Keratinocyte (primary cell): ENCODE measurements around the gene EGFLAM. TPM values are rescaled to one million over a fixed set of nuclear protein-coding genes. Genes with fewer than 3 reads are reported as not detected.

Experiments
- DNase-seq: peaks from one replicate; pipeline ENCODE4 v3.0.0-alpha.2; 2011; ENCODE audit warnings: low read depth, missing footprints, low spot score
- FAIRE-seq: peaks from 2 replicates; lab custom pipeline; 2011; peaks lifted over from hg19 to GRCh38; lab: Jason Lieb, UNC
- H2AFZ ChIP-seq: 2 replicates; pipeline ENCODE4 v1.6.0; 2012; ENCODE audit warnings: low read length, control low read depth, inconsistent platforms; ENCODE audit not compliant: control insufficient read depth
- H3K27ac ChIP-seq: 2 replicates; pipeline ENCODE4 v1.5.1; 2011; ENCODE audit warnings: low read length; ENCODE audit not compliant: control insufficient read depth, insufficient read depth
- H3K27me3 ChIP-seq: 3 replicates; pipeline ENCODE4 v1.6.0; 2011; ENCODE audit warnings: low read length; ENCODE audit not compliant: control insufficient read depth, insufficient read depth; ENCODE audit errors: extremely low read depth
- H3K36me3 ChIP-seq, 2 experiments: 2 replicates in 1 of 2; 3 replicates in 1 of 2; pipeline ENCODE4 v1.5.1; 2011; ENCODE audit warnings: low read length in 2 of 2, mild to moderate bottlenecking in 1 of 2; ENCODE audit not compliant: control insufficient read depth in 2 of 2, insufficient read depth in 2 of 2; ENCODE audit errors: extremely low read depth in 1 of 2
- H3K4me1 ChIP-seq: 3 replicates; pipeline ENCODE4 v1.5.1; 2011; ENCODE audit warnings: low read length; ENCODE audit not compliant: control insufficient read depth, insufficient read depth; ENCODE audit errors: extremely low read depth
- H3K4me2 ChIP-seq: 3 replicates; pipeline ENCODE4 v1.6.0; 2011; ENCODE audit warnings: low read depth, low read length; ENCODE audit not compliant: control insufficient read depth, insufficient read depth; ENCODE audit errors: extremely low read depth
- H3K4me3 ChIP-seq, 3 experiments: fragments of 200-600 bp in 1 of 3; sonication (generic) in 1 of 3; 2 replicates in 2 of 3; 3 replicates in 1 of 3; pipeline ENCODE4 v1.5.1; 2011 to 2016; ENCODE audit warnings: low read length in 3 of 3, mild to moderate bottlenecking in 3 of 3, control low read depth in 2 of 3, inconsistent platforms in 1 of 3, low read depth in 1 of 3, mixed read lengths in 1 of 3, mixed run types in 1 of 3, moderate library complexity in 1 of 3; ENCODE audit not compliant: control insufficient read depth in 2 of 3, insufficient read depth in 2 of 3; ENCODE audit errors: extremely low read depth in 1 of 3
- H3K79me2 ChIP-seq: 2 replicates; pipeline ENCODE4 v1.6.0; 2012; ENCODE audit warnings: low read length; ENCODE audit not compliant: control insufficient read depth, insufficient read depth
- H3K9ac ChIP-seq: 3 replicates; pipeline ENCODE4 v1.6.0; 2011; ENCODE audit warnings: low read length; ENCODE audit not compliant: control insufficient read depth, insufficient read depth; ENCODE audit errors: extremely low read depth
- H3K9me1 ChIP-seq: 3 replicates; pipeline ENCODE4 v1.6.0; 2011; ENCODE audit warnings: low read length; ENCODE audit not compliant: control insufficient read depth, insufficient read depth; ENCODE audit errors: extremely low read depth
- H3K9me3 ChIP-seq: 2 replicates; pipeline ENCODE4 v1.5.1; 2012; ENCODE audit warnings: low read depth, low read length; ENCODE audit not compliant: control insufficient read depth
- H4K20me1 ChIP-seq: 3 replicates; pipeline ENCODE4 v1.6.0; 2011; ENCODE audit warnings: low read length; ENCODE audit not compliant: control insufficient read depth, insufficient read depth; ENCODE audit errors: extremely low read depth
- CTCF ChIP-seq, 3 experiments: IDR thresholded peaks in 1 of 3; conservative IDR thresholded peaks in 1 of 3; optimal IDR thresholded peaks in 1 of 3; 2 replicates in 2 of 3; 3 replicates in 1 of 3; pipeline versions ENCODE3 to v1.5.1; 2011; ENCODE audit warnings: low read length in 3 of 3, mild to moderate bottlenecking in 3 of 3, moderate library complexity in 2 of 3, control low read depth in 1 of 3, inconsistent platforms in 1 of 3; ENCODE audit not compliant: insufficient read depth in 2 of 3; ENCODE audit errors: extremely low read depth in 1 of 3
- EZH2 ChIP-seq: IDR thresholded peaks from one replicate; pipeline ENCODE4 v1.6.1; 2012; ENCODE audit warnings: inconsistent platforms, mild to moderate bottlenecking, low read length, moderate library complexity
- dilution Hi-C: fragments of 300-500 bp; cut with MboI; formaldehyde crosslinking; loops from one replicate; pipeline ENCODE4 v1.7.0; 2020; ENCODE audit warnings: low sequenced_read_pairs; ENCODE audit not compliant: extremely low pct_ligation_motif_present
- polyA plus RNA-seq, 5 experiments: library from polyadenylated mRNA; depleted of rRNA in 3 of 5; stranded (reverse) in 3 of 5; stranded (forward) in 1 of 5; unstranded in 1 of 5; fragments of >200 nt; gene quantifications; 1 replicate in 1 of 5; 2 replicates in 3 of 5; 3 replicates in 1 of 5; pipeline versions ENCODE4 v1.2.1 to v1.2.3, GENCODE V29; 2011 to 2012; ENCODE audit warnings: missing spikeins in 2 of 5, low read depth in 1 of 5, low replicate concordance in 1 of 5

EGFLAM gene
- polyA plus RNA-seq, 1 donor (not counting 4 experiments of a cell fraction or from before 2014, with no cell fraction given): not detected

GRCh38 chr5:38228914-38229313 lies 29.4 kb upstream of the EGFLAM start:
- Histone ChIP-seq H3K36me3 (no peaks in the 10 kb centered on the region), H3K27me3 (peaks cover 3% of the 10 kb centered on the region), H3K27ac (no peak overlapping the region), H3K4me1 (no peaks in the 10 kb centered on the region), H4K20me1 (no peaks in the 10 kb centered on the region), H3K4me3 (no peak overlapping the region), H3K9ac (no peak overlapping the region), H3K9me3 (no peaks in the 10 kb centered on the region), H3K79me2 (no peaks in the 10 kb centered on the region), H3K9me1 (no peaks in the 10 kb centered on the region), H2AFZ (no peak overlapping the region), H3K4me2 (no peak overlapping the region)
- dilution Hi-C loops: no loop called here
- FAIRE-seq: no peak
- TF ChIP-seq EZH2 (no peak), CTCF (optimal IDR thresholded peaks at IDR 0.05 in 1 of 3, IDR thresholded peaks at IDR 0.05 in 1 of 3, conservative IDR thresholded peaks at IDR 0.05 in 1 of 3; ENCODE audit: extremely low read depth in 1 of 3, insufficient read depth in 2 of 3, low read length in 3 of 3) (no peak)
- no peak for DNase-seq

- Histone ChIP-seq H3K9me1 (no peaks in the 10 kb centered on the region), H3K79me2 (no peaks in the 10 kb centered on the region), H3K27me3 (no peaks in the 10 kb centered on the region), H3K27ac (no peak overlapping the region), H3K4me1 (no peaks in the 10 kb centered on the region), H3K36me3 (no peaks in the 10 kb centered on the region), H3K9ac (no peak overlapping the region), H2AFZ (no peak overlapping the region), H4K20me1 (no peaks in the 10 kb centered on the region), H3K4me3 (no peak overlapping the region), H3K4me2 (no peak overlapping the region), H3K9me3 (no peaks in the 10 kb centered on the region)
- no peak for FAIRE-seq
- dilution Hi-C loops: no loop called here
- no peak for DNase-seq
- TF ChIP-seq EZH2 (no peak), CTCF (optimal IDR thresholded peaks at IDR 0.05 in 1 of 3, IDR thresholded peaks at IDR 0.05 in 1 of 3, conservative IDR thresholded peaks at IDR 0.05 in 1 of 3; ENCODE audit: extremely low read depth in 1 of 3, insufficient read depth in 2 of 3, low read length in 3 of 3) (no peak)
Observed at GRCh38 chr5:38234737-38235136, 23.6 kb upstream of the EGFLAM start.
